ENCODE results near the gene DOCK10. TPM values are rescaled to one million over a fixed set of nuclear protein-coding genes. Genes with fewer than 3 reads are reported as not detected.

The DOCK10 gene
- total and polyA plus RNA-seq, 10 of the 15 experiments (the other 5 are each of a cell fraction or from before 2014, with no cell fraction given) = 16.9 to 120 (median 85.5) TPM

DNA sequence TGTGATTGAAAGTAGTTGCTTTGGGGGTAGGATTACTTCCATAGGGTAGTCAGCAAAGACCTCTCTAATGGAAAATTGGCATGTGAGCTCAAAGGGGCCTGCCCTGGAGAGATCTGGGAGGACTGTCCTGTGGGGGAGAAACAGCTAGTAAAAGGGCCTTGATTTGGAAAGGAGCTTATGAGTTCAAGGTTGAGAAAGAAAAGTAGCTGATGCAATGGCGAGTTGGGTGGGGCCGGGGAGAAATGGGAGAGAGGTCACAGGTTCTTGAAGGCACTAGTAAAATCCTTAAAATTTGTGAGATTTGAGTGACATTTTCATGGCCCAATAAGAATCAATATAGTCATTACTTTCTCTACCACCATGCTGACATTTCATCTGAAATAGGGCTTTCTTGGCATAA is 244.1 kb downstream of the DOCK10 start:
- ATAC-seq = no peak
- no peak overlapping the region for H3K4me3 ChIP-seq
- ChIA-PET SMC1A (ENCODE audit: uncharacterized antibody, unreplicated experiment) (interaction anchor here (0.6 to 1.3 kb wide), 5 partner anchors 9 to 203 kb away, joined by 3 read pairs; no protein-coding TSS in a partner anchor), POLR2A (no interaction called here), RAD21 (ENCODE audit: unreplicated experiment) (no interaction called here), CTCF (interaction anchor here (0.6 to 0.7 kb wide), 2 partner anchors 24 to 211 kb away, joined by 3 to 4 read pairs; no protein-coding TSS in a partner anchor)
- intact Hi-C loops (cut with micrococcal nuclease; ENCODE audit: unreplicated experiment) = no loop called here
- H3K79me2 ChIP-seq (ENCODE audit: control insufficient read depth, insufficient read depth, low read length) = no peaks in the 10 kb centered on the region
- no peak for DNase-seq (ENCODE audit: low read depth, low spot score)
- peaks cover 6 to 48% of the 10 kb centered on the region in 2 experiments for H3K36me3 ChIP-seq (ENCODE audit: control insufficient read depth in 2 of 2, insufficient read depth in 2 of 2, low read length in 1 of 2)
- no peak for FAIRE-seq
- H3K27me3 ChIP-seq (replicated peaks in 1 of 2; ENCODE audit: control insufficient read depth in 2 of 2, insufficient read depth in 2 of 2, low read length in 1 of 2) = no peaks in the 10 kb centered on the region
- no peak overlapping the region for H3K4me2 ChIP-seq (ENCODE audit: control insufficient read depth, insufficient read depth)
- H2AFZ ChIP-seq (ENCODE audit: control insufficient read depth, low read depth, low read length) = no peak overlapping the region
- TF ChIP-seq, protein P1, sequence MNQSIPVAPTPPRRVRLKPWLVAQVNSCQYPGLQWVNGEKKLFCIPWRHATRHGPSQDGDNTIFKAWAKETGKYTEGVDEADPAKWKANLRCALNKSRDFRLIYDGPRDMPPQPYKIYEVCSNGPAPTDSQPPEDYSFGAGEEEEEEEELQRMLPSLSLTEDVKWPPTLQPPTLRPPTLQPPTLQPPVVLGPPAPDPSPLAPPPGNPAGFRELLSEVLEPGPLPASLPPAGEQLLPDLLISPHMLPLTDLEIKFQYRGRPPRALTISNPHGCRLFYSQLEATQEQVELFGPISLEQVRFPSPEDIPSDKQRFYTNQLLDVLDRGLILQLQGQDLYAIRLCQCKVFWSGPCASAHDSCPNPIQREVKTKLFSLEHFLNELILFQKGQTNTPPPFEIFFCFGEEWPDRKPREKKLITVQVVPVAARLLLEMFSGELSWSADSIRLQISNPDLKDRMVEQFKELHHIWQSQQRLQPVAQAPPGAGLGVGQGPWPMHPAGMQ (IDR thresholded peaks at IDR 0.05; ENCODE audit: borderline replicate concordance) = no peak
- no peak for TF ChIP-seq HCFC1 (IDR thresholded peaks at IDR 0.05; ENCODE audit: low read length)
- no peak for TF ChIP-seq SUZ12 (IDR thresholded peaks at IDR 0.05; ENCODE audit: unreplicated experiment)
- no peak for TF ChIP-seq SMAD5 (IDR thresholded peaks at IDR 0.05; ENCODE audit: low read depth)
- TF ChIP-seq, protein P2, sequence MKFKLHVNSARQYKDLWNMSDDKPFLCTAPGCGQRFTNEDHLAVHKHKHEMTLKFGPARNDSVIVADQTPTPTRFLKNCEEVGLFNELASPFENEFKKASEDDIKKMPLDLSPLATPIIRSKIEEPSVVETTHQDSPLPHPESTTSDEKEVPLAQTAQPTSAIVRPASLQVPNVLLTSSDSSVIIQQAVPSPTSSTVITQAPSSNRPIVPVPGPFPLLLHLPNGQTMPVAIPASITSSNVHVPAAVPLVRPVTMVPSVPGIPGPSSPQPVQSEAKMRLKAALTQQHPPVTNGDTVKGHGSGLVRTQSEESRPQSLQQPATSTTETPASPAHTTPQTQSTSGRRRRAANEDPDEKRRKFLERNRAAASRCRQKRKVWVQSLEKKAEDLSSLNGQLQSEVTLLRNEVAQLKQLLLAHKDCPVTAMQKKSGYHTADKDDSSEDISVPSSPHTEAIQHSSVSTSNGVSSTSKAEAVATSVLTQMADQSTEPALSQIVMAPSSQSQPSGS (IDR thresholded peaks at IDR 0.05; ENCODE audit: low read length) = no peak
- TF ChIP-seq, protein P3, sequence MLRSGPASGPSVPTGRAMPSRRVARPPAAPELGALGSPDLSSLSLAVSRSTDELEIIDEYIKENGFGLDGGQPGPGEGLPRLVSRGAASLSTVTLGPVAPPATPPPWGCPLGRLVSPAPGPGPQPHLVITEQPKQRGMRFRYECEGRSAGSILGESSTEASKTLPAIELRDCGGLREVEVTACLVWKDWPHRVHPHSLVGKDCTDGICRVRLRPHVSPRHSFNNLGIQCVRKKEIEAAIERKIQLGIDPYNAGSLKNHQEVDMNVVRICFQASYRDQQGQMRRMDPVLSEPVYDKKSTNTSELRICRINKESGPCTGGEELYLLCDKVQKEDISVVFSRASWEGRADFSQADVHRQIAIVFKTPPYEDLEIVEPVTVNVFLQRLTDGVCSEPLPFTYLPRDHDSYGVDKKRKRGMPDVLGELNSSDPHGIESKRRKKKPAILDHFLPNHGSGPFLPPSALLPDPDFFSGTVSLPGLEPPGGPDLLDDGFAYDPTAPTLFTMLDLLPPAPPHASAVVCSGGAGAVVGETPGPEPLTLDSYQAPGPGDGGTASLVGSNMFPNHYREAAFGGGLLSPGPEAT (IDR thresholded peaks at IDR 0.05; ENCODE audit: low read depth) = no peak
- TF ChIP-seq, protein P4, sequence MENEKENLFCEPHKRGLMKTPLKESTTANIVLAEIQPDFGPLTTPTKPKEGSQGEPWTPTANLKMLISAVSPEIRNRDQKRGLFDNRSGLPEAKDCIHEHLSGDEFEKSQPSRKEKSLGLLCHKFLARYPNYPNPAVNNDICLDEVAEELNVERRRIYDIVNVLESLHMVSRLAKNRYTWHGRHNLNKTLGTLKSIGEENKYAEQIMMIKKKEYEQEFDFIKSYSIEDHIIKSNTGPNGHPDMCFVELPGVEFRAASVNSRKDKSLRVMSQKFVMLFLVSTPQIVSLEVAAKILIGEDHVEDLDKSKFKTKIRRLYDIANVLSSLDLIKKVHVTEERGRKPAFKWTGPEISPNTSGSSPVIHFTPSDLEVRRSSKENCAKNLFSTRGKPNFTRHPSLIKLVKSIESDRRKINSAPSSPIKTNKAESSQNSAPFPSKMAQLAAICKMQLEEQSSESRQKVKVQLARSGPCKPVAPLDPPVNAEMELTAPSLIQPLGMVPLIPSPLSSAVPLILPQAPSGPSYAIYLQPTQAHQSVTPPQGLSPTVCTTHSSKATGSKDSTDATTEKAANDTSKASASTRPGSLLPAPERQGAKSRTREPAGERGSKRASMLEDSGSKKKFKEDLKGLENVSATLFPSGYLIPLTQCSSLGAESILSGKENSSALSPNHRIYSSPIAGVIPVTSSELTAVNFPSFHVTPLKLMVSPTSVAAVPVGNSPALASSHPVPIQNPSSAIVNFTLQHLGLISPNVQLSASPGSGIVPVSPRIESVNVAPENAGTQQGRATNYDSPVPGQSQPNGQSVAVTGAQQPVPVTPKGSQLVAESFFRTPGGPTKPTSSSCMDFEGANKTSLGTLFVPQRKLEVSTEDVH (IDR thresholded peaks at IDR 0.05; ENCODE audit: low read depth, partially characterized antibody) = no peak
- no peak for TF ChIP-seq SP1 (IDR thresholded peaks at IDR 0.05; ENCODE audit: low read depth, low read length)
- TF ChIP-seq JUNB (IDR thresholded peaks at IDR 0.05) = no peak
- TF ChIP-seq IKZF1 (conservative IDR thresholded peaks at IDR 0.05) = no peak
- TF ChIP-seq NRF1 (conservative IDR thresholded peaks at IDR 0.05; ENCODE audit: low read depth, low read length) = no peak
- no peak for TF ChIP-seq CREM (IDR thresholded peaks at IDR 0.05; ENCODE audit: low read depth)
- no peak for TF ChIP-seq SREBF2 (IDR thresholded peaks at IDR 0.05; ENCODE audit: low read length)
- no peak for TF ChIP-seq SRF (IDR thresholded peaks at IDR 0.05; ENCODE audit: low read depth in 2 of 2, low read length in 2 of 2)
- TF ChIP-seq, protein P5, sequence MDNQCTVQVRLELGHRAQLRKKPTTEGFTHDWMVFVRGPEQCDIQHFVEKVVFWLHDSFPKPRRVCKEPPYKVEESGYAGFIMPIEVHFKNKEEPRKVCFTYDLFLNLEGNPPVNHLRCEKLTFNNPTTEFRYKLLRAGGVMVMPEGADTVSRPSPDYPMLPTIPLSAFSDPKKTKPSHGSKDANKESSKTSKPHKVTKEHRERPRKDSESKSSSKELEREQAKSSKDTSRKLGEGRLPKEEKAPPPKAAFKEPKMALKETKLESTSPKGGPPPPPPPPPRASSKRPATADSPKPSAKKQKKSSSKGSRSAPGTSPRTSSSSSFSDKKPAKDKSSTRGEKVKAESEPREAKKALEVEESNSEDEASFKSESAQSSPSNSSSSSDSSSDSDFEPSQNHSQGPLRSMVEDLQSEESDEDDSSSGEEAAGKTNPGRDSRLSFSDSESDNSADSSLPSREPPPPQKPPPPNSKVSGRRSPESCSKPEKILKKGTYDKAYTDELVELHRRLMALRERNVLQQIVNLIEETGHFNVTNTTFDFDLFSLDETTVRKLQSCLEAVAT (IDR thresholded peaks at IDR 0.05) = no peak
- no peak overlapping the region for H3K9ac ChIP-seq (ENCODE audit: control insufficient read depth, insufficient read depth, low read length)
- H3K27ac ChIP-seq (ENCODE audit: control insufficient read depth, insufficient read depth) = no peak overlapping the region
- no TSS peak for BruUV-seq (replicated peaks)
- no peaks in the 10 kb centered on the region for H3K9me3 ChIP-seq (replicated peaks; ENCODE audit: control insufficient read depth, insufficient read depth, low read length)
- in situ Hi-C loops (cut with MboI) = no loop called here
- no peaks in the 10 kb centered on the region for H4K20me1 ChIP-seq (ENCODE audit: control insufficient read depth, insufficient read depth)
- WGBS (ENCODE audit: insufficient coverage, insufficient replicate concordance, low lambda C conversion rate, missing lambda C conversion rate) = 97% methylated on average over 2 of the region's 2 CpGs
- no peaks in the 10 kb centered on the region for H3K4me1 ChIP-seq (ENCODE audit: control insufficient read depth, insufficient read depth, low read length)
